Tibial nerve (tissue), 4 donors: ENCODE results near the gene IFI27L1. TPM values are rescaled to one million over a fixed set of nuclear protein-coding genes. Genes with fewer than 3 reads are reported as not detected.

Source experiments
- DNase-seq, 2 donors: peaks; one replicate each; pipeline ENCODE4 v3.0.0-alpha.2; 2019; ENCODE audit warnings: low spot score in 2 of 2
- H3K27ac ChIP-seq, 4 donors: fragments of 200-600 bp; sonication (generic) in 3 of 4; one replicate each; pipeline ENCODE4 v1.5.1; 2017 to 2019; ENCODE audit warnings: mild to moderate bottlenecking in 1 of 4
- H3K27me3 ChIP-seq, 2 donors: fragments of 200-600 bp; sonication (generic) in 1 of 2; one replicate each; pipeline versions ENCODE4 v1.5.1 to v1.6.0; 2017 to 2019
- H3K36me3 ChIP-seq, 3 donors: fragments of 200-600 bp; sonication (generic); one replicate each; pipeline ENCODE4 v1.5.1; 2018 to 2019
- H3K4me1 ChIP-seq, 4 donors: fragments of 200-600 bp; sonication (generic) in 3 of 4; one replicate each; pipeline ENCODE4 v1.5.1; 2017 to 2019
- H3K4me3 ChIP-seq, 4 donors: fragments of 200-600 bp; sonication (generic) in 3 of 4; one replicate each; pipeline ENCODE4 v1.5.1; 2017 to 2019; ENCODE audit warnings: mild to moderate bottlenecking in 1 of 4, moderate library complexity in 1 of 4
- H3K9me3 ChIP-seq, 4 donors: fragments of 200-600 bp; sonication (generic) in 3 of 4; one replicate each; pipeline ENCODE4 v1.5.1; 2017 to 2019
- EP300 ChIP-seq, 2 donors: sonication (generic); formaldehyde crosslinking; IDR thresholded peaks; one replicate each; pipeline ENCODE4 v1.6.1; 2017; ENCODE audit warnings: antibody characterized with exemption in 2 of 2, mild to moderate bottlenecking in 1 of 2
- POLR2A ChIP-seq, 2 donors: fragments of 450-650 bp; IDR thresholded peaks; one replicate each; pipeline ENCODE4 v1.6.1; 2017; ENCODE audit warnings: antibody characterized with exemption in 2 of 2, mild to moderate bottlenecking in 2 of 2, moderate library complexity in 2 of 2
- WGBS, 2 donors: methylation state at CpG; one replicate each; pipeline ENCODE4 v1.1.5; 2018; 5-methylcytosine and 5-hydroxymethylcytosine counted together
- total RNA-seq, 4 donors: library from RNA; depleted of rRNA; stranded (reverse); fragments of >200 nt; gene quantifications; one replicate each; pipeline ENCODE4 v1.1.0, GENCODE V29; 2016
- TF ChIP-seq, protein P1 (sequence below), 5 experiments: fragments of 200-600 bp in 3 of 5; fragments of 450-650 bp in 2 of 5; sonication (generic) in 3 of 5; IDR thresholded peaks; one replicate each; pipeline ENCODE4 v1.5.1; 2016 to 2019; ENCODE audit warnings: antibody characterized with exemption in 5 of 5, mild to moderate bottlenecking in 3 of 5, moderate library complexity in 2 of 5

The IFI27L1 gene
- total RNA-seq, 4 donors from 2014 or later, result 2.7 to 14.6 (median 7.2) TPM

DNA sequence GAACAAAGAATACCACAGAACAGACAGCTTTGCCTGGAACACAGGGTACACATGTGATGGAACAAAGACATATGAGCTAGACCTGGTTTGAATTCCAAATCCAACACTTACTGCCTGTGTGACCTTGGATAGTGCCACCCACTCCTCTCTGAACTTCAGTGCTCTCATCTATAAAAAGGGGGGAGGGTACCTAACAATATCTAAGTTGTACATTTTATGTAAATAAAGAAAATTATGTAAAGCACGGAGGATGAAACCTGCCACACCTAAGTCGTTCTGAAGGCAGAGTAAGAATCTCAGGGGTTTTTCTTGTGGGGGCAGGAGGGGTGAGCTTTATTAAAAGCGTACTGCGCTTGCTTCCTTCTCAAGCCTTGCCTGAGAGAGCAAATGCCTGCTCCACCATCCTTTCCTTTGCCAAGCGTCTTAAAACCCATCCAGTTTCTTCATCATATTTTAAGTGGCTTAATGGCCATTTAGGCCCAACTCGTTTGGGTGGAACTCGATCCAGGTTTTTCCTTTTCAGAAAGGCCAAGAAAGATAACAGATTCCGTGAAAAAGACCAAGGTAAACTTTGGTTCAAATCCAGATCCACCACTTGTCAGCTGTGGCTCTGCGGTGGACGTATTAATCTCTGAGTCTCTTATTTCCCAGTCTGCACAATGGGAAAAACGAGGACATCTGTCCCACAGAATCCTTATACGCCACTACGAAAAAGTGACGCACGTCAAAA lies 1.1 kb upstream of the IFI27L1 start:
- WGBS, 2 donors, result 3% methylated on average over 15 of the region's 15 CpGs
- no peak for DNase-seq
- H3K4me3 ChIP-seq, result peak overlapping the region; percentile 76 to 98 (median 86)
- peaks cover 0 to 60% (median 36%) of the 10 kb centered on the region in 4 donors for H3K4me1 ChIP-seq
- H3K9me3 ChIP-seq, result peaks cover 0 to 12% (median 2%) of the 10 kb centered on the region in 4 donors
- peak overlapping the region; percentile 76 to 98 (median 93) for H3K27ac ChIP-seq
- peaks cover 0 to 33% (median 0%) of the 10 kb centered on the region in 3 donors for H3K36me3 ChIP-seq
- no peaks in the 10 kb centered on the region for H3K27me3 ChIP-seq
- TF ChIP-seq EP300 (IDR thresholded peaks at IDR 0.05) (no peak), POLR2A (IDR thresholded peaks at IDR 0.05) (no peak)
- TF ChIP-seq, protein P1, sequence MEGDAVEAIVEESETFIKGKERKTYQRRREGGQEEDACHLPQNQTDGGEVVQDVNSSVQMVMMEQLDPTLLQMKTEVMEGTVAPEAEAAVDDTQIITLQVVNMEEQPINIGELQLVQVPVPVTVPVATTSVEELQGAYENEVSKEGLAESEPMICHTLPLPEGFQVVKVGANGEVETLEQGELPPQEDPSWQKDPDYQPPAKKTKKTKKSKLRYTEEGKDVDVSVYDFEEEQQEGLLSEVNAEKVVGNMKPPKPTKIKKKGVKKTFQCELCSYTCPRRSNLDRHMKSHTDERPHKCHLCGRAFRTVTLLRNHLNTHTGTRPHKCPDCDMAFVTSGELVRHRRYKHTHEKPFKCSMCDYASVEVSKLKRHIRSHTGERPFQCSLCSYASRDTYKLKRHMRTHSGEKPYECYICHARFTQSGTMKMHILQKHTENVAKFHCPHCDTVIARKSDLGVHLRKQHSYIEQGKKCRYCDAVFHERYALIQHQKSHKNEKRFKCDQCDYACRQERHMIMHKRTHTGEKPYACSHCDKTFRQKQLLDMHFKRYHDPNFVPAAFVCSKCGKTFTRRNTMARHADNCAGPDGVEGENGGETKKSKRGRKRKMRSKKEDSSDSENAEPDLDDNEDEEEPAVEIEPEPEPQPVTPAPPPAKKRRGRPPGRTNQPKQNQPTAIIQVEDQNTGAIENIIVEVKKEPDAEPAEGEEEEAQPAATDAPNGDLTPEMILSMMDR (IDR thresholded peaks at IDR 0.05), result no peak

DNA sequence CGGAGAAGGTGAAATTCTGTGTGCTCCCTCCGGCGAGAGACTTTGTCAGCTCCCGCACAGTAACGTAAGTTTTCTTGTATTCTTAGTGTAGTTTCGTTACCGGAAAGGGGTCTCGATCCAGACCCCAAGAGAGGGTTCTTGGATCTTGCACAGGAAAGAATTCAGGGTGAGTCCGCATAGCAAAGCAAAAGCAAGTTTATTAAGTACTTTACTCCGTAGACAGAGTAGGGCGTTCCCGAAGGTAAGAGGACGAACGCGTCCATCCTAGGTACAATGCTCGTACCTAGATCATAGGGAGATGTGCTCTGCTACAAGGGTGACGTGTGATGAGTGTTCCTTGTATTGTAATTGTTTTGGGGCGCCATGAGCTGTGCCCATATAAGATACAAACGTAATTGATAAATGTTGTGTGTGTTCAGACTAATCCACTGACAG lies 293 bp downstream of the IFI27L1 start:
- H3K27ac ChIP-seq, result peak overlapping the region; percentile 76 to 98 (median 93)

DNA sequence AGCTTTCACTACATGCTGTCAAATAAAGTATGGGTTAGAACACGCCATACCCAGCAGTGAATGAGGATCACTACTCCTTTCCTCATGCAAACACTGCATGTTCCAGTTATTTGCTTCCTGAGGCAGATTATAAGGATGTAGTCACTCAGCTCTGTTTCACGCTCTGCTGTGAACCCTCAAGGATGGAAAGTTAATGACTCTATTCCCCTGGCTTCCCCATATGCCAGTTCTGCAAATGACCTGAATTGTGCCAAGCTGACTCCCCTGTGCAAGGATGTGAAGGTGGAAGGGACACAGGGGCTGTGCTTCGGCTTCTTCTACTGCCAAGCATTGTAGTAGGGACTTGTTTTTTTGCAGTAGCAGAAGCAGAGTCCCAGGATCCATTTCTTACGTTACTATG lies 6.8 kb downstream of the IFI27L1 start:
- Histone ChIP-seq H3K36me3 (no peaks in the 10 kb centered on the region), H3K9me3 (no peaks in the 10 kb centered on the region), H3K4me3 (no peak overlapping the region), H3K27me3 (no peaks in the 10 kb centered on the region), H3K4me1 (no peaks in the 10 kb centered on the region), H3K27ac (no peak overlapping the region)
- TF ChIP-seq, protein P1 (IDR thresholded peaks at IDR 0.05), result no peak
- TF ChIP-seq POLR2A (IDR thresholded peaks at IDR 0.05) (no peak), EP300 (IDR thresholded peaks at IDR 0.05) (no peak)
- DNase-seq, result no peak
- 98 to 99% methylated on average over 4 of the region's 4 CpGs for WGBS, 2 donors

More for the DNA sequence above, 293 bp downstream of the IFI27L1 start:
- Histone ChIP-seq H3K36me3 (peaks cover 0 to 20% (median 0%) of the 10 kb centered on the region in 3 donors), H3K9me3 (no peaks in the 10 kb centered on the region), H3K4me1 (peaks cover 0 to 47% (median 33%) of the 10 kb centered on the region in 4 donors), H3K27me3 (no peaks in the 10 kb centered on the region), H3K4me3 (peak overlapping the region; percentile 76 to 98 (median 86))
- TF ChIP-seq POLR2A (IDR thresholded peaks at IDR 0.05) (no peak), EP300 (IDR thresholded peaks at IDR 0.05) (no peak)
- TF ChIP-seq, protein P1 (IDR thresholded peaks at IDR 0.05), result no peak
- DNase-seq, result no peak
- 0 to 1% methylated on average over 19 of the region's 19 CpGs for WGBS, 2 donors

DNA sequence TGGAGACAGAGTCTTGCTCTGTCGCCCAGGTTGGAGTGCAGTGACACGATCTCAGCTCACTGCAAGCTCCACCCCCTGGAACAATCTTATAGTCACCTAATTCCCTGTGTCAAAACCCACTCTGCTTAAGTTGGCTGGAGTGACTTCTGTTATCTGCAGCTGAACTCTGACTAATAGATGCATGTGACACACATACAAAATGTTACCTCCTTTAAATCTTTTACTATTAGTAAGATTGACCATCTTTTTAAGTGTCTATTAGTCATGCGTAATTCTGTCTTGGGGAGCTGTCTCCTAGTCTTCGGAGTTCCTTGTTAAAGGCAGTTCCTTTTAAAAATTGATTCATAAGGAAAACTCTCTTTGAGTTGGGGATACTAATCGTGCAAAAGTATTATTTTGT lies 7.4 kb downstream of the IFI27L1 start:
- H3K4me1 ChIP-seq, result no peaks in the 10 kb centered on the region
- H3K9me3 ChIP-seq, result no peaks in the 10 kb centered on the region
- H3K4me3 ChIP-seq, result no peak overlapping the region
- 88 to 94% methylated on average over 5 of the region's 5 CpGs for WGBS, 2 donors
- H3K27me3 ChIP-seq, result no peaks in the 10 kb centered on the region
- DNase-seq, result no peak
- TF ChIP-seq, protein P1 (IDR thresholded peaks at IDR 0.05), result no peak
- TF ChIP-seq EP300 (IDR thresholded peaks at IDR 0.05) (no peak), POLR2A (IDR thresholded peaks at IDR 0.05) (no peak)
- H3K36me3 ChIP-seq, result no peaks in the 10 kb centered on the region
- no peak overlapping the region for H3K27ac ChIP-seq

DNA sequence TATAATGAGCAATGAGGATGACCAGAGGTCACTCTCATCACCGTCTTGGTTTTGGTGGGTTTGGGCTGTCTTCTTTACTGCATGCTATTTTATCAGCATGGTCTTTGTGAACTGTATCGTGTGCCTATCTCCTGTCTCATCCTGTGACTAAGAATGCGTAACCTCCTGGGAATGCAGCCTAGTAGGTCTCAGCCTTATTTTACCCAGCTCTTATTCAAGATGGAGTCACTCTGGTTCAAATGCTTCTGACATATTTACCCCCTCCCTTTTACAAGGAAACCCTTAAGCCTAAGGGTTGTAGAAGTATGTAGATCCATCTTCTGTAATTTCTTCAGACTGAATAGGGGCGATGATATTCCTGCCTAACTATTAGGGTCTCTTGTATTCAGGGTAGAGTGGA lies 8.4 kb downstream of the IFI27L1 start:
- no peak overlapping the region for H3K27ac ChIP-seq
- H3K36me3 ChIP-seq, result no peaks in the 10 kb centered on the region
- DNase-seq, result no peak
- no peak for TF ChIP-seq EP300 (IDR thresholded peaks at IDR 0.05)
- no peak for TF ChIP-seq POLR2A (IDR thresholded peaks at IDR 0.05)
- TF ChIP-seq, protein P1 (IDR thresholded peaks at IDR 0.05), result no peak
- H3K4me3 ChIP-seq, result no peak overlapping the region
- 92 to 95% methylated on average over 4 of the region's 4 CpGs for WGBS, 2 donors
- no peaks in the 10 kb centered on the region for H3K4me1 ChIP-seq
- H3K9me3 ChIP-seq, result no peaks in the 10 kb centered on the region
- H3K27me3 ChIP-seq, result no peaks in the 10 kb centered on the region
